Measurements from ENCODE around the gene COL9A2.

Gene COL9A2

DNA sequence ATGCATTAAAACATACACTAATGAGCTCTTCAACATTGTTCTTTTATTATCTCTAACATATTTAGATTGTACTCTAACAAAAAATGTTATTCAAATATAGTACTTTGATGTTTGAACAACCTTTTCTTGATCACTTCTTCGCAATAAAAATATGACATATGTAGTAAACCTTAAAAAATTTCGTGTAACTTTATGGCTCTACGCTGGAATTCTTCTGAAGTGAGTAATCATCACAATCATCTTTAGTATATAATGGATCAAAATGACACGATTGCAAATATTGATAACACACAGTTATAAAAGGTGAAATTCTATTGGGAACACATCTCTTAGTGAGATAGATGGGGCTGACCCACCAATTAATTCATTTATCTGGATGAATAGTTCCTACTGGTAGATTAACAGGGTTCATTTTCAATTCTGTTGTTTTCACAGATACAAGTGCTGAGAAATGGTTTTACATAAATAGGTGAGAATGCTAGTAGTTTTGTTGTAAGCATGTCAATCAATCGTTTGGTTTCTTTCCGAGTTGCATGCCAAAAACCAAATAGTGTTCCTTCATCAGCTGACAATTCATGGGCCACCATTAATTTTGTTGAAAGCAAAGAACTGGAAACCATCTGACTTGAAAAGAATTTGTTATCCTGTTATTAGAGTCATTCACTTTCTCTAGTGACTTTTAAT lies 60.5 kb downstream of the COL9A2 start:
- TF ChIP-seq CTCF (IDR thresholded peaks at IDR 0.05; ENCODE audit: low read depth, low read length), result no peak
- peak overlapping the region; percentile 73 for H3K4me3 ChIP-seq (ENCODE audit: low read depth, low read length)

GRCh38 chr1:40255231-40255630 lies 61.9 kb downstream of the COL9A2 start:
- H3K4me3 ChIP-seq (ENCODE audit: low read depth, low read length), result no peak overlapping the region
- no peak for TF ChIP-seq CTCF (IDR thresholded peaks at IDR 0.05; ENCODE audit: low read depth, low read length)

DNA sequence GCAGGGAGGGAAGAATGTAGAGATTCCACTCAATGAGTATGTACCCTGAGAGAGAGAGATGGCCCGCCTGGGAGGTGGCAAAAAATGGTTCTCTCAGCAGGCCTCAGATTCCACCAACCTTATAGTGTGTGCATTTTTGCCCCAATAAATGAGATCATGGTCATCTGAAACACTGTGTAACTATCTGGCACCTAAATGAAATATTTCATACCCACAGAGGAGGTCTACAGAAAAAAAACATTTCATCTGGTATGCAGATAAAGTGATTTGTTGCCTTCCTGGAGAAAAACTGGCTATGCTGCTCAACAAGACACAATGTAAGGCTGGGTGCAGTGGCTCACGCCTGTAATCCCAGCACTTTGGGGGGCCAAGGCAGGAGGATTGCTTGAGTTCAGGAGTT lies 64.5 kb downstream of the COL9A2 start:
- H3K4me3 ChIP-seq (ENCODE audit: low read depth, low read length), result no peak overlapping the region
- no peak for TF ChIP-seq CTCF (IDR thresholded peaks at IDR 0.05; ENCODE audit: low read depth, low read length)

- TF ChIP-seq CTCF (IDR thresholded peaks at IDR 0.05; ENCODE audit: low read depth, low read length), result no peak
- no peak overlapping the region for H3K4me3 ChIP-seq (ENCODE audit: low read depth, low read length)
Observed at GRCh38 chr1:40251456-40251855, 65.6 kb downstream of the COL9A2 start.

Measured in WI38 (cell line).